ENCODE results near the gene TDRD10.

Gene TDRD10

GRCh38 chr1:154589780-154590179 is 87.8 kb downstream of the TDRD10 start:
- DNase-seq (ENCODE audit: low read depth): peak; percentile 18
- no peak for TF ChIP-seq CTCF (conservative IDR thresholded peaks at IDR 0.05; ENCODE audit: control insufficient read depth, insufficient read depth, low read depth, low read length)

GRCh38 chr1:154590756-154591155 is 88.7 kb downstream of the TDRD10 start:
- no peak for TF ChIP-seq CTCF (conservative IDR thresholded peaks at IDR 0.05; ENCODE audit: control insufficient read depth, insufficient read depth, low read depth, low read length)
- no peak overlapping the region for H3K4me3 ChIP-seq (ENCODE audit: control insufficient read depth, low read depth, low read length)
- no peak for DNase-seq (ENCODE audit: low read depth)

More at GRCh38 chr1:154589780-154590179, 87.8 kb downstream of the TDRD10 start:
- H3K4me3 ChIP-seq (ENCODE audit: control insufficient read depth, low read depth, low read length): no peak overlapping the region

- no peak for TF ChIP-seq CTCF (conservative IDR thresholded peaks at IDR 0.05; ENCODE audit: control insufficient read depth, insufficient read depth, low read depth, low read length)
- H3K4me3 ChIP-seq (ENCODE audit: control insufficient read depth, low read depth, low read length): no peak overlapping the region
- DNase-seq (ENCODE audit: low read depth): no peak
These were observed 89.2 kb downstream of the TDRD10 start for GRCh38 chr1:154591206-154591605.

GRCh38 chr1:154593390-154593789 is 91.4 kb downstream of the TDRD10 start:
- TF ChIP-seq CTCF (conservative IDR thresholded peaks at IDR 0.05; ENCODE audit: control insufficient read depth, insufficient read depth, low read depth, low read length): no peak
- no peak for DNase-seq (ENCODE audit: low read depth)
- no peak overlapping the region for H3K4me3 ChIP-seq (ENCODE audit: control insufficient read depth, low read depth, low read length)

- H3K4me3 ChIP-seq (ENCODE audit: control insufficient read depth, low read depth, low read length): no peak overlapping the region
- TF ChIP-seq CTCF (conservative IDR thresholded peaks at IDR 0.05; ENCODE audit: control insufficient read depth, insufficient read depth, low read depth, low read length): no peak
- no peak for DNase-seq (ENCODE audit: low read depth)
These were observed 92.8 kb downstream of the TDRD10 start for GRCh38 chr1:154594811-154595210.

GRCh38 chr1:154595621-154596020 is 93.6 kb downstream of the TDRD10 start:
- no peak overlapping the region for H3K4me3 ChIP-seq (ENCODE audit: control insufficient read depth, low read depth, low read length)
- peak; percentile 63 for DNase-seq (ENCODE audit: low read depth)
- TF ChIP-seq CTCF (conservative IDR thresholded peaks at IDR 0.05; ENCODE audit: control insufficient read depth, insufficient read depth, low read depth, low read length): no peak

Data from fibroblast of mammary gland (primary cell).